NCI-H2227 (cell line): ENCODE data around the gene C22orf39.

Experiments
- DNase-seq: peaks from one replicate; lab custom pipeline; 2025; ENCODE audit not compliant: unreplicated experiment; lab: John Stamatoyannopoulos, UW

The C22orf39 gene, protein sequence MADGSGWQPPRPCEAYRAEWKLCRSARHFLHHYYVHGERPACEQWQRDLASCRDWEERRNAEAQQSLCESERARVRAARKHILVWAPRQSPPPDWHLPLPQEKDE

DNA sequence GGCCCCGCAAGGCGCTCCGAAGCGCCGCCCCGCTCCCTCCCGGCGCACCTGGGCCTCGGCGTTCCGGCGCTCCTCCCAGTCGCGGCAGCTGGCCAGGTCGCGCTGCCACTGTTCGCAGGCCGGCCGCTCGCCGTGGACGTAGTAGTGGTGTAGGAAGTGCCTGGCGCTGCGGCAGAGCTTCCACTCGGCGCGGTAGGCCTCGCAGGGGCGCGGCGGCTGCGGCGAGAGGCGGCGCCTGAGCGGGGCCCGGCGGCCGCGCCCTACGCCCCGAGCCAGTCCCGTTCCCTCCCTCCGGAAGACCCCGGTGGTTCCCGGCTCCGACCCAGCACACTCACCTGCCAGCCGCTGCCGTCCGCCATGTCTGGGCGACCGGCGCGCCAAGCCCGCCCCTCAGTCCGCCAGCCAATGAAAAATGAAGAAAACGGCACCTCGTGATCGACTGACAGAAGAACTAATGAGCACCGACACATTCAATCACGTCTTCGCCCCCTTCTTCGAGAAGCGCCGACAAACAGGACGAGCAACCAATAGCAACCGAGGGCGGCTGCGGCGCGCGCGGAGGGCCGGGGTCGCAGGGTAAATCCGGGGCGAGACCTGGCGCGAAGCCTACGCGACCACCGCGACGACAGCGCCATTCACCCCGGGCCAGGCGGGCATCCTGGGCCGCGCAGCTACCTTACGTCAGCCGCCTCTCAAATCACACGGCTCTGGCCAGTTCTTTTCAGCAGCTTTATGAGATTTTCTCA is at the start of gene C22orf39:
Gene C22orf39 (minus strand): TSS at position 382 of the 746 bp plus-strand sequence. CDS start 23 bp downstream, at position 359.
- DNase-seq: peak; percentile 95

DNA sequence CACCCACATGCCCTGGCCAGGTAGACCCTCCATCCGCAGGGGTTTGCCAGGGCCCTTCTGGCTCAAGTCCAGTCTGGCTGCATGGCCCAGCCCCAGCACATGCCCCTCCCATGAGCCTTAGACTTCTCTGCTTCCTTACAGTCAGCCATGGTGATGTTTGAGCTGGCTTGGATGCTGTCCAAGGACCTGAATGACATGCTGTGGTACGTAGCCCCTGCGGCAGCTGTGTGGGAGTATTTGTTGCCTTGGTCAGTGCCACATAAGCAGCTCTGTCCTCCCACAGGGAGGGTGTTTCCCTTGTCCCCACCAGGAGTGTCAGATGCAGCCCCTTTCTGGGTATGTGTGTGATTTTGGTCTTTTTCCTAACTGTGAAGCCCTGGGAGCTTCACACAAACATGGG is 49.7 kb upstream of the C22orf39 start:
- DNase-seq: no peak

DNA sequence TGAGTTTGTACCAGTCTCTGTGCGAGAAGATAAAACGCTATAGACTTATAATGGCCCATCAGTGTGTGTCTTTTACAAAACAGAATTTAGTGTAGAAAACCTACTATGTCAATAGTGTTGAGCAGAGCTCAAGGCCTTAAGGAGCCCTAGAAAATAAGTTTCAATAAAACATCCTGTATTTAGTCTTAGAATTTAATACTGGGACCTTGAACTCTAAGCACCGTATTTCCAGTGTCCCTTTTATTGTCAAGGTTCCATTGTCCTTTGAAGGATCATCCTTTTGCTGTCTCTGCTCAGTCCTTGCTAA is 48.8 kb upstream of the C22orf39 start:
- no peak for DNase-seq

DNA sequence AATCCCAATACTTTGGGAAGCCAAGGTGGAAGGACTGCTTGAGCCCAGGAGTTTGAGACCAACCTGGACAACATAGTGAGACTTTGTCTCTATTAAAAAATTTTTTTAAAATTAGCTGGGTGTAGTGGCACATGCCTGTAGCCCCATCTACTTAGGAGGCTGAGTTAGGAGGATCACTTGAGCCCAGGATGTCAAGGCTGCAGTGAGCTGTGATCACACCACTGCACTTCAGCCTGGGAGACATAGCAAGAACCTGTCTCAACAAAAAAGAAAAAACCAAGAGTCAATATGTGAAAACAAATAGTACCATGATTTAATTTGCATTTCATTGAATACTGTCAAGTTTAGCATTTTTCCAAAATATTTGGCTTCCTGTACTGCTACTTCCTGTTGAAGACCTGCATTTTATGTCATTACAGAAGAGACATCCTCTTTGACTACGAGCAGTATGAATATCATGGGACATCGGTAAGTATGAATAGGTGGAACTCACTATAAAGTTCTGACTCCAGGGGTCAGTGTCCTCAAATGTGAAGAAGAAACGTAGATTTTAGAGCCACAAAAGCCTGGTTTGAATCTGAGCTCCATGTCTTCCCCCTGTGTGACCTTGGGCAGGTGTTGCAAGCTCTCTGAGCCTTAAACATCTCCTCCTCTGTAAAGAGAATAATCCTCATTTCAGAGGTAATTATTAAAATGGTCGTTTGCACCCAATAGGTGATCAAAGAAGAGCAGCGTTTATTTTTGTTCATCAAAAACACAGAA is 48.2 kb upstream of the C22orf39 start:
- no peak for DNase-seq

DNA sequence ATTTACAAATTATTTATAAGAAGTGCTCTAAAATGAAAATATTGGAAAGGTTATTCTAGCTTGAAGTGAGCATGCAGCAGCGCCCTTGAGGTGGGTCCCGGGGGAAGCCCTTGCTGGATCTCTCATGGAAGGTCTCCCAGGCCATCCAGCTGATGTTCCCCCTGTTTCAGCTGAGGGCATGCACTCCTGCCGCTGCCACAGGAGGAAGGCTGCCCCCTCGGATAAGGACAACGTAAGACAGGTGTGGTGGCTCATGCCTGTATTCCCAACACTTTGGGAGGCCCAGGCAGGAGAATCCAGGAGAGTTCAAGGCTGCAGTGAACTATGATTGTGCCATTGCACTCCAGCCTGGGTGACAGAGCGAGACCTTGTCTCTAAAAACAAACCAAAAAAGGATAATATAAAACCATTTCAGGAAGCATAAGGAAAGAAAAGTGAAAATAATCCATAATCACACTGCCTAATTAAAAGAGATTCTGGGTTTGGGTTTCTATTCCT is 47.2 kb upstream of the C22orf39 start:
- no peak for DNase-seq

DNA sequence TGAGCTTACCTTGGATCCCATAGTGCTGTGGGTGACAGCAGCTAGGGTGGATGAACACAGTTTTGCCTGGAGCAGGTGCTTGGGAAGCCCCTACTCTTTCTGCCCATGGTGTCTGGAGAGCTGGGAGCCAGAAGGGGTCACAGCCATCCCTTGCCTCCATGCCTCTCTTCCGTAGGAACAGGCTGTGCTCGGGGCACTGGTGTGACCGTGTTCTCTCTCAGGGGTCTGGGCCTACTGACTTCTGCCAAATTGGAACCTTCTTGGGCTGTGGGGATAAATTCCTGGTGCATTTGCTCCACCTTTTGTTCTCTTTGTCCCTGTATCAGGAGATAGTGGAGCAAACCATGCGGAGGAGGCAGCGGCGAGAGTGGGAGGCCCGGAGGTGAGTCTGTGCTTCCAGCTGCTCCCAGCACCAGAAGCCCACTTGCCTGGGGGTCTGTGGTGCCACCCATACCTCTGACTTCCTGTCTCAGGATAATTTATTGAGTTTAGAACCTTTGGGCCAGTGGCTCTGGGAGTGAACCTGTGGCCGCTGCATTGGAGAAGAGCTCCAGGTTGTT is 46.6 kb upstream of the C22orf39 start:
- DNase-seq: no peak

DNA sequence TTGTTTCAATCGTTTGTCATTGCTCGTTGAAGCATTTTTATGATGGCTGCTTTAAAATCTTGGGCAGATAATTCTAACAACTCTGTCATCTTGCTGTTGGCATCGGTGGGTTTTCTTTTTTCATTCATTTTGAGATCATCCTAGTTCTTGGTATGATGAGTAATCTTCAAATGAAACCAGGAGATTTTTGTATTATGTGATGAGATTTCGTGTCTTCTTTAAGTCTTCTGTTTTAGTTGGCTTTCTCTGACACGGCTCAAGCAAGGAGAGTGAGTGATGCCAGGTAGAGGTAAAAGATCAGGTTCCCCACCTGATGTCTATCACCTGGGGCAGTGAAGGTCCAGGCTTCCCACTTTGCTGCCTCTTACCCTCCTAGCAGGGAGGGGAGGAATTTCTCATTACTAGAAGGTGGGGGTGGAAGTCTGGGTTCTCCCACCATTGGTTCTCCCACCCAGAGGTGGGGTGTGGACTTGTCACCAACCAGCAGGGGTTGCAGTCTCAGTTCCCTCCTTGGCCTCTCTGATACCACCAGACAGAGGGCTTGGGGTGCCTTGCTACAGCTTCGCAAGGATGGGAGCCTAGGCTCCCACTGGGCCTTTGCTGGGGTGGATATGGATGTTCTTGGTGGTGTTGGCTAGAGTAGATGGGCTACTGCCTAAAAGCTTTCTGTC is 45.1 kb upstream of the C22orf39 start:
- no peak for DNase-seq

DNA sequence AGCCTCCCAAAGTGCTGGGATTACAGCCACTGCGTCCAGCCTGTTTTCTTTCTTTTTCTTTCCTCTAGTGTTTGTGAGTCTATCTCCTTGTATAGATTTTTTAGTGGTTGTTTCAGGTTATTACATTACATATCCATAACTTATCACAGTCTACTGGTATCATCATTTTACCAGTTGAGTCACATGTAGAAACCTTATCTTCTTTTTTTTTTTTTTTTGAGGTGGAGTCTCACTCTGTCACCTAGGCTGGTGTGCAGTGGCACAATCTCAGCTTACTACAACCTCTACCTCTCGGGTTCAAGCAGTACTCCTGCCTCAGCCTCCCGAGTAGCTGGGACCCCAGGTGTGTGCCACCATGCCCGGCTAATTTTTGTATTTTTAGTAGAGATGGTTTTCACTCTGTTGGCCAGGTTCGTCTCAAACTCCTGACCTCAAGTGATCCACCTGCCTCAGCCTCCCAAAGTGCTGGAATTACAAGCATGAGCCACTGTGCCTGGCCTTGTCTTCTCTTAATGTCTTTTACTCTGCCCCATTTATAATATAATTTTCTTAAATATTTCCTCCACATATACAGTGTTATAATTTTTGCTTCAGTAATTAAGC is 43.2 kb upstream of the C22orf39 start:
- no peak for DNase-seq

DNA sequence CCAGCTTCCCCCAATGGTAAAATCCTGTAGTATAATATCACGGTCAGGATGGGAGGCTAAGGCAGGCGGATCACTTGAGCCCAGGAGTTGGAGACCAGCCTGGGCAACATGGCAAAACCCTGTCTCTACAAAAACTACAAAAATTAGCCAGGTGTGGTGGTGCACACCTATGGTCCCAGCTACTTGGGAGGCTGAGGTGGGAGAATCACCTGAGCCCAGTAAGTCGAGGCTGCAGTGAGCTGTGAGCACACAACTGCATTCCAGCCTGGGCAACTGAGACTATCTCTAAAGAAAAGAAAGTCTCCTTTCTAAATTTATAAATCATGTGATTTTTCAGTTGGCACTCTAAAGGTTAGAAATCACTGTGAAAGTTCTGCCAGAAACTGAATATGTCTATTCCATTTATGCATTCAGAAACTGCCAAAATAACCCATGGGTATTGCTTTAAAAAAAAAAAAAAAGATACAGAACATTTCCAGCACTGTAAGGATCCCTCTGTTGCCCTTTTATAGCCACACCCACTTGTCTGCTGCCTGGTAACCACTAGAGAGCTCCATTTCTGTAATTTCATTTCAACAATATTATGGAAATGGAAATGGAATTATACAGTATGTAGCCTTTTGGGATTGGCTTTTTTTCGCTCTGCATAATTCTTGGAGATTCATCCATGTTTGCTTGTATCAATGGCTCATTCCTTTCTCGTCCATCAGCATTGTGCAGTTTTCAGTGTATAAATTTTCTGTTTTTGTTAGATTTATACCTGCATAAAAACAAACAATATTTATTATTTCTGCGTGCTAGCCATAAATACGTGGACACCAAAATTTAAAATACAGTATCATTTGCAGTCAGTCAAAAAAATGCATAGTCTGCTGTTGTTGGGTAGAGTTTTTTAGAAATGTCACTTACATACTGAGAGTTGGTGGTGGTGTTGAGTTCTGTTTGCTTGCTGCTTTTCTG is 41.7 kb upstream of the C22orf39 start:
- DNase-seq: peak; percentile 30

DNA sequence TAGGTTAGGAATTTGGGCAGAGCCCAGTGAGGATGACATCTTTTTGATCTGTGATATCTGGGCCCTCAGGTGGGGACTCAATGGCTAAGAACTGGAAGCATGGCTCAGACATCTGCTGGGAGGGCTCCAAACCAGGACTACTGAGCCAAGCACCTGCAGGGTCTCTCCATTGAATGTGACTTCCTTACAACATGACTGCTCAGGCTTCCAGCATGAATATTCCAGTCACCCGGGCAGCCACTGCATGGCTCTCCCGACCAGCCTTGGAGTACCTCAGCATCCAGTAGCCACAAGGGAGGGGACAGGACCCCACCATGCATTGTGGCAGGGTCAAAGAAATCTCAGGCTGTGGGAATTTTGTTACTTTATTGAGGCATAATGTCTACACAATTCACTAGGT is 40.8 kb upstream of the C22orf39 start:
- no peak for DNase-seq

DNA sequence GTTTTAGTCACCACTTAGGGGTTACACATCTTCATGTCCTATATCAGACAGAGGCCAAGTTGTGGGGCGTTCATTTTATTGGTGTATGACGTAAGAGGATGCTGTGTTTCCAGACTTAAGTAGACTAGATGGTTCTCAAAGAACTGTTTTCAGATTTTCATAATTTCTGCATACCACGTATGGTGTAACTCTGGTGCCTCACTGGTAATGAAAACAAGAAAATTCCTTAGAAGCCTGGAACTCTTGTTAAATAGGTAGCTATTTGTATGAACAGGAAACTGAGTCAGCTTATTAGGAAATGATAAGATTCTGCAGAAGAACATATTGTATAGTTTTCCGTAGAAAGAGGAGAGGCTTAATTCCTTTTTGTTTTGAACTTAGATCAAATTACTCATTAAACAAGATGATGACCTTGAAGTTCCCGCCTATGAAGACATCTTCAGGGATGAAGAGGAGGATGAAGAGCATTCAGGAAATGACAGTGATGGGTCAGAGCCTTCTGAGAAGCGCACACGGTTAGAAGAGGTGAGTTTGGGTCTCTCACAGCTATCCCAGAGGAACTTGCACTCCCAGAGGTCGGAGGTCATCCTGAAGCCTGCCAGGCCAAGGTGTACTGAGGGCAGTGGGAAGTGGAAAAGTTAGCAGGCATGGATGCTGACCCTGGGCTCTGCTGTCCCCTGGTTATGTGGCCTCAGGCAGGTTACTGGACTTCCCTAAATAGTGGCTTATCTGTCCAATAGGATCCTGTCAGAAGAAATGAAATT is 36.2 kb upstream of the C22orf39 start:
- no peak for DNase-seq

DNA sequence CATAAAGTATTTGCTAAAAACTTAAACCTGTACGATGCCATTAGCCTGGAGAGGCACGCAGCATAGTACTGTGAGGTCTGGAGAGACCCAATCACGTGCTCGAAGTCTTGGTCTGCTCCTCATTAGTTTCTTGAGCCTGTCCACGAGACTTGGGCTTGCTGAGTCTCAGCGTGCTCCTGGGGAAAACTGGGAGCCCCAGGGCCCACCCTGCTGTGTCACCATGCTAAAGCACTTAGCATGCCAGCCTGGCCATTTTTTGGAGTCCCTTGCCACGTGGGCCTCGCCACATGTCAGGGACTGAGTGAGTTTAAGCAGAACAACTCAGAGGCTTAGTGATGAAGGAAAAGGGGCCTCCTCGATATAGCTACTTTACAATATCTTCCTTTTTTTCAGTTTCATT is 34.8 kb upstream of the C22orf39 start:
- no peak for DNase-seq

DNA sequence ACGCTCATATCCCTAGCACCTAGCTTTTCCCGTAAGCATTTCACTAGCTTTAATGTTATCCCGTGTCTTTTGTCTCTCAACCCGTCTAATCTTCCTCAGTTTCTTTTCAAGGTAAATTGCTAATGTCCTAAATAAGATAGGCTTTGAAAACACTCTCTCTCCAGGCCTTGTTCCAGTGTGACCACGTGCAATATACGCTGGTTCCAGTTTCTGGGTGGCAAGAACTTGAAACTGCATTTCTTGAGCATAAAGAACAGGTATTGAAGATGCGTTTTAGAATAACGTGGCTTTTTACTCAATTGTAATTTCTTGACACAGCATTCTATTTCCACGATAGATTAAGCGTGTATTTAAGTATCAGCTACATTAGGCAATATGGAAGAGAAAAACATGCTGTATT is 33.3 kb upstream of the C22orf39 start:
- DNase-seq: no peak

DNA sequence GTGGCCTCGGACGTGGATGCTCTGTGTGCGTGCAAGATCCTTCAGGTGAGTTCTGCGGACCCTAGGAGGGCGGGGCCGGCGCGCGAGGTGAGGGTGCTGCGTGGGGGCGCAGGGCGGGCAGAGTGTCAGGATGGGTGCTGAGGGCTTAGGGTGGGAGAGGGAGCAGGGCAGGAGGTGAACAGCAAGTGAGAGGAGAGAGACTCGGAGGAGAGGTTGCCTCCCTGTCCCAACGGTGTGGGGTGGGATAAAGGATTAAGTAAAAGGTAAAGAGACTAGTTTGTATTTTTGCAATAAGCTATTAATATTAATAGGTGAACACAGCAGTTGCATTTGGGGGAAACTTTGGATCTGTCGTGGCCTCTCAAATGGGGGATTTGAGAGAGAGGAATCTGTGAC is 32.7 kb upstream of the C22orf39 start:
- DNase-seq: no peak

DNA sequence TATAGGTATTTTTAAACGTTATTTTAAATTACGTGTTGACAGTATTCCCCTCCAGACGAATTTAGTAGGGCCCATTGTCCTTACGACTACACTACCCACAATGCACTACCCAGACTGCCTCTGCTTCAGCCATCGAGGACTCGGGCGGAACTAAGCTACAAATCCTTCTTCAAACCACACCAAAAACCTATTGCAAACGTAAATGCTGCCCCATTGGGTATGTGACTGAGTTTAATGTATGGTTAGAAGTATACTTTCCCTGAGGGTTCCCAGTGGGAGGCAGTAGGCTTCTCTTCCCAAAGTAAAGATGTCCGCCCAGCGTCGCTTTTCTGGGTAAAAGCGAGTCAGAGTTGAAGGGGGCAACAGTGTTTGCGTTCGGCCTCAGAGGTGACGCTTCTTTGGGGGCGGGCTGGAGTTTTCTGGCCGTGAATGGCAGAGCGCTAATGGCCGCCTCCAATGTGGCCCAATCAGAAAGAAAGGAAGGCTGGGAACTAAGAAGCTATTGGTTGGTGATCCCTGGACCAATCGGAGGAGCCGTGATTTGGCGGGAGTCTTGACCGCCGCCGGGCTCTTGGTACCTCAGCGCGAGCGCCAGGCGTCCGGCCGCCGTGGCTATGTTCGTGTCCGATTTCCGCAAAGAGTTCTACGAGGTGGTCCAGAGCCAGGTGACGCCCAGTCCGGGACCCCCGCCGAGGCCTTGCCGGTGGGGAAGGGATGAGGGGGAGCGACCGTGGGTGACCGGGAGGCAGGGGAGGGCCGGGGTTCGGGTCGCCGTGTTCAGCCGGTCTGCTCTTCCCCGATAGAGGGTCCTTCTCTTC is 32.1 kb upstream of the C22orf39 start, which contains the start of gene CDC45:
Gene CDC45 (plus strand): TSS at position 566 of the 818 bp plus-strand sequence. CDS start 49 bp downstream, at position 615.
- peak; percentile 98 for DNase-seq

DNA sequence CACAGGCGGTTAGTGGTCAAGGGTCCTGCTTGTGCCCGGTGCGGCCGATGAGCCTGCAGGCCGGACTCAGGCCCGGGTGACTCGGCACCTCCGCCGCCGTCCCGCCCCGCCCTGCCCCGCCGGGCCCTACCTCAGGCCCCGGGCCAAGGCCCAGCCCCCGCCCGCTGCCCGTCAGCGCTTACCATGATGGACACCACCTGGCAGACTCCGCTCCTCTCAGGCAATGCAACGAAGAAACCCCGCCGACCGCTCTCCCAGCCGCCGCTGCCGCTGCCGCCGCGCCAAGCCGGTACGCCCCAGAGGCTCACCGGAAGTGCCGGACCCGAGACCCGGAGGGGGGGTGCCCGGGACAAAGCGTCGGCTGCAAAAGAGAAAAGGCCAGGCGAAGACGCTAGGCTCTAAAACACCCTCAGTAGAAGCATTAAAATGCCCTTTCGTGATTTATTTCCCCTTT is 31.4 kb upstream of the C22orf39 start, which contains the start of gene UFD1:
Gene UFD1 (minus strand): TSS at position 293 of the 454 bp plus-strand sequence. CDS start 108 bp downstream, at position 185.
- DNase-seq: peak; percentile 89

DNA sequence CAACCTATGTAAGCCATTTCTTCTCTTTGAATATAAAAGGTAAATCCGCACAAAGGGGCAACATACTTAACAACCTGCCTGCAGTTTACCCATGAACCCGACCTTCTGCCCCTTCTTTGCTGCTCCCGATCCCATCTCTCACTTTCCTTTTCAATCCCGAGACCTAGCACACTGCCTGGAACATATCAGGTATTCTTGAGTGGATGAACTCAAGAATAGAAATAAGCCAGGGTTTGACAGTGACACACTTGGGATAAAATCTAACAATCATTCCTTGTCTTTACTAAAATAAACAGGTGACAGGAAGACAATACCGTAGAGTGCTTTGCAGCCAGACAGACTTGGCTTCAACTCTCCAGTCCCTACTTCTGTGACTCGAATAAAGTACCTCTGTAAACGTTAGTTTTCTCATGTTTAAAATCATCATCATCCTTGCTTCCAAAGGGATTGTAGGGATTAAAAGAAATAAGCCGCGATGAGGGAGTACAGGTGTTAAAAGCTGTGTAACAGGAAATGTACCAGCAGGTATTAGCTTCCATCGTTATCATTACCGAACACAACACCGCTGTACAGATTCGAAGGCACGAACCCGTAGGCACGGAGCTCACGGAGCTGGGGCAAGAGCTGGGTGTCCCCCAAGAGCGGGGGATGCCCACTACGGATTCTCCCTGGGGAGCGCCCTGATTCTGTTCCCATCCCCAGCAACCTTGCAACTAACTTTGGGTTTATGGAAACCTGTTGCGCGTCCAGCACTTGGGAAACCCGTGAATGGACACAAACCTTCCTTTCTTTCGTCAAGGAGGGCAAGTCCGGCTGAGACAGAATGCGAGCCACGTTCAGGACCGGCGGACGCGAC is 30.8 kb upstream of the C22orf39 start:
- no peak for DNase-seq
